Neural progenitor cell (in vitro differentiated cells): Measurements from ENCODE around the gene ABCC4. TPM values are rescaled to one million over a fixed set of nuclear protein-coding genes. Genes with fewer than 3 reads are reported as not detected.

Source experiments
- DNase-seq: peaks from one replicate; pipeline ENCODE4 v3.0.0-alpha.2; 2016; ENCODE audit warnings: low spot score
- H2AFZ ChIP-seq: fragments of 200-600 bp; sonication (generic); replicated peaks from 2 replicates; pipeline ENCODE4 v1.6.1; 2016; ENCODE audit warnings: antibody characterized with exemption
- H3F3A ChIP-seq: fragments of 200-600 bp; sonication (generic); 2 replicates; pipeline ENCODE4 v1.6.1; 2016; ENCODE audit warnings: antibody characterized with exemption, low read depth
- H3K27ac ChIP-seq: fragments of 200-600 bp; sonication (generic); 2 replicates; pipeline ENCODE4 v1.5.1; 2016; ENCODE audit warnings: mild to moderate bottlenecking
- H3K27me3 ChIP-seq: fragments of 200-600 bp; sonication (generic); 2 replicates; pipeline ENCODE4 v1.6.1; 2016; ENCODE audit warnings: mild to moderate bottlenecking, moderate library complexity
- H3K36me3 ChIP-seq: fragments of 200-600 bp; sonication (generic); 2 replicates; pipeline ENCODE4 v1.5.1; 2016
- H3K4me1 ChIP-seq: fragments of 200-600 bp; sonication (generic); 2 replicates; pipeline ENCODE4 v1.6.1; 2016; ENCODE audit warnings: mixed run types
- H3K4me2 ChIP-seq: fragments of 200-600 bp; sonication (generic); 2 replicates; pipeline ENCODE4 v1.6.1; 2016
- H3K4me3 ChIP-seq: fragments of 200-600 bp; sonication (generic); 2 replicates; pipeline ENCODE4 v1.5.1; 2016
- H3K79me2 ChIP-seq: fragments of 200-600 bp; sonication (generic); 2 replicates; pipeline ENCODE4 v1.6.1; 2016; ENCODE audit warnings: low read depth
- H3K9ac ChIP-seq: fragments of 200-600 bp; sonication (generic); 2 replicates; pipeline ENCODE4 v1.6.1; 2016
- H3K9me3 ChIP-seq: fragments of 200-600 bp; sonication (generic); 2 replicates; pipeline ENCODE4 v1.5.1; 2016; ENCODE audit warnings: low read depth
- H4K20me1 ChIP-seq: fragments of 200-600 bp; sonication (generic); 2 replicates; pipeline ENCODE4 v1.6.1; 2016; ENCODE audit warnings: low read depth
- H3K27ac Mint-ChIP-seq: 3 replicates; pipeline ENCODE4 v1.8.0; 2021; ENCODE audit warnings: mixed read lengths
- H3K27me3 Mint-ChIP-seq: 2 replicates; pipeline ENCODE4 v1.8.0; 2022; ENCODE audit warnings: low read depth, mild to moderate bottlenecking, inconsistent platforms, moderate library complexity, mixed read lengths; ENCODE audit not compliant: insufficient read depth
- H3K36me3 Mint-ChIP-seq: 3 replicates; pipeline ENCODE4 v1.8.0; 2021; ENCODE audit warnings: mixed read lengths
- H3K4me1 Mint-ChIP-seq: 3 replicates; pipeline ENCODE4 v1.8.0; 2021; ENCODE audit warnings: mixed read lengths
- H3K4me3 Mint-ChIP-seq: 3 replicates; pipeline ENCODE4 v1.8.0; 2021; ENCODE audit warnings: mild to moderate bottlenecking, moderate library complexity, mixed read lengths
- H3K9me3 Mint-ChIP-seq: 3 replicates; pipeline ENCODE4 v1.8.0; 2020; ENCODE audit warnings: mixed read lengths
- CTCF ChIP-seq: fragments of 200-600 bp; sonication (generic); IDR thresholded peaks from 2 replicates; pipeline ENCODE4 v1.5.1; 2017; ENCODE audit warnings: antibody characterized with exemption, mild to moderate bottlenecking
- EZH2 ChIP-seq: fragments of 200-600 bp; sonication (generic); IDR thresholded peaks from 2 replicates; pipeline ENCODE4 v1.6.1; 2017; ENCODE audit warnings: antibody characterized with exemption, mild to moderate bottlenecking, moderate library complexity
- EZH2phosphoT487 ChIP-seq: fragments of 200-600 bp; sonication (generic); IDR thresholded peaks from 2 replicates; pipeline ENCODE4 v1.6.1; 2017; ENCODE audit warnings: antibody characterized with exemption
- total RNA-seq: library from RNA; depleted of rRNA; stranded (reverse); fragments of >200 nt; gene quantifications from 2 replicates; pipeline ENCODE4 v1.2.3, GENCODE V29; 2015; ENCODE audit warnings: low replicate concordance

Gene ABCC4
- total RNA-seq, 1 donor from 2014 or later = 23.6 TPM

GRCh38 chr13:95341441-95341840 is 40.2 kb upstream of the ABCC4 start:
- no peak overlapping the region for H3K4me2 ChIP-seq
- H3K36me3 Mint-ChIP-seq = no peaks in the 10 kb centered on the region
- no peaks in the 10 kb centered on the region for H3K9me3 Mint-ChIP-seq
- no peak for DNase-seq
- H3K4me1 ChIP-seq = no peaks in the 10 kb centered on the region
- TF ChIP-seq CTCF = no peak
- no peak for TF ChIP-seq EZH2
- no peak for TF ChIP-seq EZH2phosphoT487
- H4K20me1 ChIP-seq = no peaks in the 10 kb centered on the region
- H3K27ac Mint-ChIP-seq = no peak overlapping the region
- no peak overlapping the region for H3K27ac ChIP-seq
- no peak overlapping the region for H2AFZ ChIP-seq
- no peaks in the 10 kb centered on the region for H3F3A ChIP-seq
- H3K9me3 ChIP-seq = no peaks in the 10 kb centered on the region
- no peaks in the 10 kb centered on the region for H3K79me2 ChIP-seq
- H3K4me1 Mint-ChIP-seq = peaks cover 2% of the 10 kb centered on the region
- H3K4me3 Mint-ChIP-seq = no peak overlapping the region
- peaks cover 9% of the 10 kb centered on the region for H3K27me3 Mint-ChIP-seq
- no peaks in the 10 kb centered on the region for H3K36me3 ChIP-seq
- H3K9ac ChIP-seq = no peak overlapping the region
- H3K4me3 ChIP-seq = no peak overlapping the region
- no peaks in the 10 kb centered on the region for H3K27me3 ChIP-seq

DNA sequence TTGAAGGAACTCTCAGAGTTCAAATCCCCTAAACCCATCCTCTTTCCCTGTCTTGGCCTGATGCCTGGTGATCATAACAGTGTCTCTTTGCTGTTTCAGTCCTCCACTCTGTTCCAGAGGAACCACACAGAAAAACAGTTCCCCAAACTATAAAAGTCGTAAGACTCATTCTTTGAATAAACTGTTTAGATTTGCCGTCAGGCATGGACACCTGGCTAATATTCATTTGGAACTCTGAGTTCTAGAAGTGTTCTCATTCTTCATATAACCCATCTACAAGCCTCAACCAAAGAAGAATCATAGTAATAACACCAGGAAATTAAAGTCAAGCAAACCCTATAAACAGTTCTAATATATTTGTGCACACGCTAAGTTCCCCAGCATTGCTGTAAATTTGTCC is 37.7 kb upstream of the ABCC4 start:
- H4K20me1 ChIP-seq = no peaks in the 10 kb centered on the region
- H3K27ac ChIP-seq = no peak overlapping the region
- no peak for TF ChIP-seq EZH2
- no peak for TF ChIP-seq CTCF
- no peak for TF ChIP-seq EZH2phosphoT487
- H3F3A ChIP-seq = no peaks in the 10 kb centered on the region
- no peaks in the 10 kb centered on the region for H3K9me3 ChIP-seq
- Mint-ChIP-seq H3K9me3 (no peaks in the 10 kb centered on the region), H3K27me3 (peaks cover 4% of the 10 kb centered on the region), H3K27ac (no peak overlapping the region), H3K36me3 (no peaks in the 10 kb centered on the region), H3K4me3 (no peak overlapping the region), H3K4me1 (peaks cover 2% of the 10 kb centered on the region)
- H3K9ac ChIP-seq = no peak overlapping the region
- H3K36me3 ChIP-seq = no peaks in the 10 kb centered on the region
- H3K27me3 ChIP-seq = no peaks in the 10 kb centered on the region
- H2AFZ ChIP-seq = no peak overlapping the region
- no peaks in the 10 kb centered on the region for H3K4me1 ChIP-seq
- no peaks in the 10 kb centered on the region for H3K79me2 ChIP-seq
- DNase-seq = no peak
- no peak overlapping the region for H3K4me2 ChIP-seq
- H3K4me3 ChIP-seq = no peak overlapping the region

GRCh38 chr13:95337597-95337996 is 36.3 kb upstream of the ABCC4 start:
- Mint-ChIP-seq H3K27ac (no peak overlapping the region), H3K4me1 (peaks cover 2% of the 10 kb centered on the region), H3K4me3 (no peak overlapping the region), H3K9me3 (no peaks in the 10 kb centered on the region), H3K36me3 (no peaks in the 10 kb centered on the region), H3K27me3 (peaks cover 6% of the 10 kb centered on the region)
- no peaks in the 10 kb centered on the region for H3K27me3 ChIP-seq
- DNase-seq = no peak
- no peaks in the 10 kb centered on the region for H3F3A ChIP-seq
- no peak overlapping the region for H3K27ac ChIP-seq
- no peak overlapping the region for H3K4me3 ChIP-seq
- no peak overlapping the region for H2AFZ ChIP-seq
- H3K4me1 ChIP-seq = no peaks in the 10 kb centered on the region
- no peaks in the 10 kb centered on the region for H3K9me3 ChIP-seq
- H3K9ac ChIP-seq = no peak overlapping the region
- H3K4me2 ChIP-seq = no peak overlapping the region
- H3K36me3 ChIP-seq = no peaks in the 10 kb centered on the region
- no peaks in the 10 kb centered on the region for H4K20me1 ChIP-seq
- H3K79me2 ChIP-seq = no peaks in the 10 kb centered on the region
- TF ChIP-seq EZH2 (no peak), EZH2phosphoT487 (no peak), CTCF (no peak)
